Measurements from ENCODE around the gene EDC4.
"Not testable (repeated sequence)": the region's sequence is repeated elsewhere in the genome, so short reads cannot be mapped to it uniquely, and the experiment has no call there.

Gene EDC4

DNA sequence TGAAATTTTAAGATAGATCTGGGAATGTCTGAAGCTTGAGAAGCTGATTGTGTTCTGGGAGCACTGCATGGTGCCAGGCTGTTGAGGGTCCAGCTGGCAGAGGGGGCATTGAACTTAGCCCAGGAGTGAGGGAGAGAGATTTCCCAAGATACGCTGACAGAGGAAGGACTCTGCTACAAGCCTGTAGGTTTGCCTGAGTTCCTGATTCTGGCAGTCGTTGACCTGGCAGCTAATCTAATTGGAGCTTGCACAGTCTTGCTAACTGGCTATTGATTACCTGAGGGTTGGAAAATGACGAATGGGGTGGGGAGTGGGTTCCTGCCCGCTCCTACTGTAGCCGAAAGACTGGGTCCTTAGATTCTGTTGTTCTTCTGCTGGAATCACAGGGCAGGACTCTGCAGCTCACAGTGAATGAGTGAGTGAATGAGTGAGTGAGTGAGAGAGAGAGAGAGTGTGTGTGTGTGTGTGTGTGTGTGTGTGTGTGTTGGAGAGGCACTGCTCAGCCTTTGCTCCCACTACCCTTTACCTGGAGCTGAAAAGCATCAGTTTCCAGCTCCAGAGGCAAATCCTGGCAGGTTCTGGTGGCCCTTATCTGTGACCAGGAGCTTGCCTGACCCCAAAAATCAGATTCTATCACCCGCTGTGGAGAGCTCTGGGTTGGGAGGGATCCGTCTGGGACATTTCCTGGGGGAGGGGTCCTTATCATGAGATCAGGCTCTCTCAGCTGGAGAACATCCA lies 42.1 kb downstream of the EDC4 start:
- DNase-seq = no peak

DNA sequence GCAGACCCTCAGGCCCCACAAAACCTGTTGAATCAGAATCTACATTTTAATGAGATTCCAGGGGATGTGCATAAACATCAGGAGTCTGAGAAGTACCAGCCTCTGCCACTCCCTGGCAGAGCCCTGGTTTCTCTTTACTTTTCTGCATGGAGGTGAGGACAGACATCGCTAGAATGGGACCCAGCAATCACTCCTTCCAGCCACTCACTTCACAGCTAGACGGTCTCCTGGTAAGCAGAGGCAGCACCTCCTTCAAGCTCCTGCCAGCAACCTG lies 42.6 kb downstream of the EDC4 start:
- DNase-seq = not testable (repeated sequence)

DNA sequence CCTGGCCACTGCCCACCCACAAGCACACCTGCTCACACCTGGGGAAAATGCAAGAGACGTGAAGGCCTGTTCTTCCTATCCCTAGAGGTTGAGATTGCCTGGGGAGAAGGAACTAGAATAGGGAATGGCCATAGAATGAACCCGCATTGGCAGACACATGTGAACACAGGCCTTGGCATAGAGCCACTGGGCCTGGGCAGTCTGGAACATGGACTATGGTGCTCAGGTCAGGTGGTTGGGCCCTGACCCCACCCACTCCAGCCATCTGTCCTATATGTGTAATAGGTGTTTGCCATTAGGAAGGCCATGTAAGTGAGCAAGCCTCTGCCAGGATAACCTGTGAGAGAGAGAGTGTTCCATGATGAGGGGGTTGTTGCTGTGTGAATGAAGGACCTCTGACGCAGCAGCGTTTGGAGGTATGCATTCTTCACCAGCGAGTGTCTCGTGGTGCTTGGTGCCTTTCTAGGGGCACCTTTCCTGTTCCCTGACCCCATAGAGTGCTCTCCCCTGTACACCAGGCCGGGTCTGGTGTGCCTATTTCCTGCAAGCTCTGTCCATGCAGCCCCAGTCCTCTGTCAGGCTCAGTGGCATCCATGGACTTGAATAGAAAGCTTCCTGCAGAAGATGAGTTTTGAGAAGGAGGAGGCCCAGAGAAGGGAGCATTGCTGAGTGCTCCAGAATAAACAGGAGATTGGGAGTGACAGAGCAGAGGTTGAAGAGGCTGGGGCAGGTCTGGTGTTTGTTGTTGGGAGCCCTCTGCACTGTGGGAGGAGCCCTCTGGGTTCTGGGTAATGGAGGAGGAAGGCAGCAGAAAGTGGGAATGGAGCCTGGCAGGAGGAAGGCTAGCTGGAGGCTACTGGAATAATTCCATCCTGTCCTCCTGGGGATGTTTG lies 43.2 kb downstream of the EDC4 start:
- DNase-seq = no peak

DNA sequence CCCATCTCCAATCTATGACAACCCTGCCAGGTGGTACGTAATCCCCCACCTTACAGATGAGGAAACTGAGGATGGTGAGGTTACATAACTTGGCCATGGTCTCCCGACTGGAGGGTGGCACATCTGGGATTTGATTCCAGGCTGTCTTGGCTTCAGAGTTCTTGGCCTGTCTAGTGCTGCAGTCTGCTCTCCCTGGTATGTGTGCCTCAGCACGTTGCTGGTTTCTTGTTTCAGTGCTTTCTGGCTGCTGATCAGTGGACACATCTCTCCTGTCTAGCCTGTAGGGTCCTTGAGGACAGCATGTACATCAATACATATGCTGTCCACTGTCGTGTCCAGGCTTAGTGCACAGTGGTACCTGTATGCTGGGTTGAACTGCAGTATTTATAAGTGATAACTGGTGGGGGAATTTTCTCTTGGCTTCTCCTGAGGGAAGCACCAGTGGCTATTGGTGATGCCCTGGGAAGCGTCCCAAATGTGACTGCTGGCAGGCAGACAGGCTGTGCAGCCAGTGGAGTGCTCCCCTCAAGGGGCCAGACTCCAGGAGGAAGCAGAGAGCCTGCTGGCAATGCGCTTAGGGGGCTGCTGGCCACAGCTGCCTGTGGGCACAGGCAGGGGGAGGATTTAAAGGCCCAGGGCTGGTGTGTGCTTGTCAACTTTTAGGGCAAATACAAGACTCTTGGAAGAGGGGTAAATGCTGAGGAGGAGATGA lies 44.4 kb downstream of the EDC4 start:
- no peak for DNase-seq

DNA sequence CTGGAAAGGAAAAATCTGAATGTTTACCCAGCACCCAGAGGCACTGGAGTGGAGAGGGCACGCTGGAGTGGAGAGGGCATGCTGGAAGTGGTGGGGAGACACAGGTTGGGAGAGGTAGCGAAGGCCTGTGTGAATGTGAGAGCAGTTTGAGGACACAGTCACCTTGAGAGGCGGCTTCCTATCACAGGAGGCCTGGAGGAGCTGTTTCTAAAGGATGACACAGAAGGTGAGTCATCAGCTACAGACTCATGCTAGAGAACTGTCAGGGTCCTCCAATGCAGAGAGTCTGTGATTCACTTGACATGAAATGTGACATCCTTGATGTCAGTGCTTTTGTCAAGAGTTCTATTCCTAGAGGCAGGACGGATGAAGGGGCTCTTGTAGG lies 45.0 kb downstream of the EDC4 start:
- DNase-seq = peak; percentile 73

DNA sequence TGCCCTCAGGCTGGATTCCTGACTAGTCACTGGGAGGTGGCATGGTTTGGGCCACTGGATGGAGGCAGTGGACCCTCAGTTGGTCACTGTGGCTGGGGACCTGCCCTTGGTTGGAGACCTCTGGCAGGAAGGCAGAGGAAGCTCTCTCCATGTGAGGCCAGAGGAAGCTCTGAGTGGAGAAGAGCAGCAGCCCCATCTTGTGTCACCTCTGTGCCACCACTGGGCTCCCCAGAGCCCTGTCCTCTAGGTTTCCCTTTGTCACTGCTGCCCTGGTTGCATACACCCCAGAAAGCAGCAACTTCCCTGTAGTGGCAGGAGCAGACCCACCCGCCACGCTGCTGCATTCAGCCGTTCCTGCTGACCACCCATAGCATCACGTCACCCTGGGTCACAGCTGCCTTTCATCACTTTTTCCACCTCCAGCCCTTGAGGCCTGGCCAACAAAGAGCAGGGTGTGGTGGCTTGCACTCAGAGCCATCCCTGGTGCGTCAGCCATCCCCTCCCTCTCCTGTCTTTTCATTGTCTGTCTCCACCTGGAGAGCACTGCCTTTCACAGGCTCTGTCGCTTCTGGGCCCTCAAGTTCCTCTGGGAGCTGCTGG lies 46.9 kb downstream of the EDC4 start:
- no peak for DNase-seq

DNA sequence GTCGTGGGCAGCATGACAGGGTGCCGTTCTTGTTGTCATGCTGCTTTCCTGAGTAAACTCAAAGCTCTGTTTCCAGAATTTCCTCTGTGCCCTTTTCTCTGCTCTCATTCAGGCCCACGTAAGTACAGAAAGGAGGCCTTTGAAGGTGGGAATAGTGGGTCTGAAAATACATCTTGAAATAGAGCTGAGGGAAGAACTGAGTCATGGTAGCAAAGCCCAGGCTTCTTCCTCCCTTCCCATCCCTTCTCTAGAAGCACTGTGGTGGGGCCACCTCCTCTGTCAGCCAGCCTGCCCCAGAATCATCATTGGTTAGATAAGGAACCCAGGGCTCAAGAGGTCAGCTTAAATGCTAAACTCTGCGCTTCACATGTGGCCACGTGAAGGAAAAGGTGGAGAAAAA lies 49.4 kb downstream of the EDC4 start:
- DNase-seq = no peak

DNA sequence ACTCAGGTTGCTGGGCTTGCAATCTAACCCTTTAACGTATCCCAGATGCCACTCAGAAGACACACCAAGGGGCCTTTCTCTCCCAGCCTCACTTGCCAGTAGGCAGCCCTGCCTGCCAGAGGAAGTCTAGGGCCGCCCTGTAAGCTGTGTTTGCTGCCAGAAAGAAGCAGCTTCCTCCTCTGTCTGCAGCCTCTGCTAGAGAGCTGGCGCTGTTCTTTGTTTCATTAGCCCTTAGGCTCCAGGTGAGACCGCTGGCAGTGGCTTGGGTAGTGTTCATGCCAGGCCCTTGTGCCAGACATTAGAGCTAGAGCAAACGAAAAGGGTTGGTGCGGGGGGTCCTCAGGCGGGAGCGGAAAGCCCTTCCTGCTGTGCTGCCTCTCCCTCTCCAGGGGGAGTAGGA lies 49.9 kb downstream of the EDC4 start:
- no peak for DNase-seq

DNA sequence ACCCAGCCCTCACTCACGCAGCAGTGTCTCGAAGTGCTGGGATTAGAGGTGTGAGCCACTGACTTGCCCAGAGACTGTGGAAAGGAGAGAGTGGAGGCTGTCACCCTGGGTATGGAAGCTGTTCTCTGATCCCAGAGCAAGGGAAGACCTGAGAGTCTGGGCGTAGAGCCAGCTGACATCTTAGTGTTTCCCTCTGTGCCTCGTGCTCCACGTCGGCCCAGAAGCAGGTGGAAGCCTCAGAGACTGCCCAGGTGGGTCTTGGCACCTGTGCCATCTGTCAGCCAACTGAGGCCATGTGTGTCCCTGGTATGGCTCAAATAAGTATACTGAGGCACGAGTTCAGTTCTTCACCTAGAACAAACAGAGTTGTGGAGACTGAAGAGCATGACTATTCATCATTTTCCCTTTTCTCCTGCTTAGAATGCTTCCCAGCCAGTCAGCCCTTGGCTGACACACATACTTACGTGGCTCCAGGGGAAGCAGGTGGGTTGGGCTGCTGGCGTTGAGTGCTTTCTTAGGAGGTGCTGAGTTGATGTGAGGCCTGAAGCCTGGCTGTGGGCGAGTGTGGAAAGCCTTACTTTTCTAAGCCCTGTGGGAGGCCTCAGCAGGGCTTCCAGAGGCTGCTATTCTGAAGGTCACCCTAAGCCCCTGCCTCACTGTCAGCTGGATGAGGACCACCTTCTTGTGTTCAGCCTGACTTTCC lies 50.7 kb downstream of the EDC4 start:
- DNase-seq = no peak

DNA sequence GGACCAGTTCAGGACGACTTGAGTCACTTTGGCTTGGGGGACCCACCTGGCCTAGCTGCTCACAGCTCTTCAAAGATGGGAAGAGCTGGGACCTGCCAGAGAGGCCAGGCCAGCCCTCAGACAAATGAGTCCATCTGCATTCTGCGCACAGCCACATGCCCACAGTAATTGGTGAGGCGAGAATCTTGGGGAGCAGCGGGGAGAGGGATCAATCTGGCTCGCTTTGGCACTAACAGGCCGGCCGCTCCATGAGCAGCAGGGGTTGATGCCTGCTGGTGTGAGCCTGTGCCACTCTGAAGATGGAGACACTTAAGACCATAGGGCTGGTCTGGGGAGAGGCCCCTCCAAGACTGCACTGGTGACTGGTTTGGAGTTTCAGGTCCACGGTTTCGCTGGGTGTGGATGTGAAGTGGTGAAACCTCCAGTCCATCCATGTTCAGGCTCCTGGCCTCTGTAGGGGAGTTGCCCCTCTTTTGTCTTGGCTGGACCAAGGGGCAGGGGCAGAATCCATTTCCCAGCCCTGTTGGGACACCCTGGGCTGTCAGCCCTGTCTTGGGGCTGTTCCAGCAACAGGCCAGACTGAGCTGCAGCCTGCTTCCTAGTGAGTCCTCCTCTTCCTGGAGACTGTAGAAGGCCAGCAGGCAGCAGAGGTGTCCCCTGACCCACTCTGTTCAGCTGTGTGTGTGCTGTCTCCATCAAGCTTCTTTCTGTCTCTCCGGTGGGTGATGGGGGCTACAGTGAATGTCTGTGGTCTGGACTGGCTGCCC lies 51.5 kb downstream of the EDC4 start:
- DNase-seq = no peak

DNA sequence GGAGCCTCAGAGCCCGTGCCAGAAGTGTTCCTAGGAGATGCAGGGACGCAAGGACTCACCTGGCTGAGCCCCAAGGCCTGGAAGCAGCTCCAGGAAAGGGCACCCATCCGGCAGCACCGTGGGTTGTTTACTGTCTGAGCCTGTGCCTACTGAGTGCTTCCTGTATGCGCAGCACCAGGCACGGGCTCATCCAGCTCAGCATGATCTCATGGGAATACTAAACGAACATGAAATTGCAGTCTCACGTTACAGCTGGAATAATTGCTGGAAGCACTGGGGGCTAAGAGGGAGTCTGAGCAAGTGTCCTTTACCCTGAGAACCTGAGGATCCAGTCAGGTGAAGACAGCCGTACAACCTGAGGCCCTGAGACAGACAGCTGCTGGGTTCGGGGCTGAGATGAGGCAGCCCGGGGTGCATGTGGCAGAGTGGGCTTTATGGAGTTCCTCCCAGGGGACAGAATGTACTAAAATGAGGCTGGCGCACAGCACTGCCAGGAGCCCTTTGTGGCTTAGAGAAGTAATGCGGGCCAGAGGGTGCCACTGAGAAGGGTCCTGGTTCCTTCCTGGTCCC lies 53.4 kb downstream of the EDC4 start:
- no peak for DNase-seq

DNA sequence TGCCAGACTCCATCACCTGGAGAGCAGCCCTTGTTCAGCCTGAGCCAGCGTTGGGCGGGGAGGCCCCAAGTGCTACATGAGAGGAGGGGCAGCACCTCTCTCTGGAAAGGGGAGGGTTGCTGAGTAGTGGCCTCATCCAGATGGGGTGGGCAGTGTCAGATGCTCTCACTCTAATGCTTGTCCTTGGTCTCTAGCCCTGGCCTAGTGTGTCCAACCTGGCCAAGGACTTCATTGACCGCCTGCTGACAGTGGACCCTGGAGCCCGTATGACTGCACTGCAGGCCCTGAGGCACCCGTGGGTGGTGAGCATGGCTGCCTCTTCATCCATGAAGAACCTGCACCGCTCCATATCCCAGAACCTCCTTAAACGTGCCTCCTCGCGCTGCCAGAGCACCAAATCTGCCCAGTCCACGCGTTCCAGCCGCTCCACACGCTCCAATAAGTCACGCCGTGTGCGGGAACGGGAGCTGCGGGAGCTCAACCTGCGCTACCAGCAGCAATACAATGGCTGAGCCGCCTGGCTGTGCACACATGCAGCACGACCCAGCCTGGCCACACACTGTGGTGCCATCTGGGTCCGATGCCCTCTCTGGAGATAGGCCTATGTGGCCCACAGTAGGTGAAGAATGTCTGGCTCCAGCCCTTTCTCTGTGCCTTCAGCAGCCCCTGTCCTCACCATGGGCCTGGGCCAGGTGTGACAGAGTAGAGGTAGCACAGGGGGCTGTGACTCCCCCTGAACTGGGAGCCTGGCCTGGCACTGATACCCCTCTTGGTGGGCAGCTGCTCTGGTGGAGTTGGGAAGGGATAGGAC lies 54.5 kb downstream of the EDC4 start:
- DNase-seq = no peak

DNA sequence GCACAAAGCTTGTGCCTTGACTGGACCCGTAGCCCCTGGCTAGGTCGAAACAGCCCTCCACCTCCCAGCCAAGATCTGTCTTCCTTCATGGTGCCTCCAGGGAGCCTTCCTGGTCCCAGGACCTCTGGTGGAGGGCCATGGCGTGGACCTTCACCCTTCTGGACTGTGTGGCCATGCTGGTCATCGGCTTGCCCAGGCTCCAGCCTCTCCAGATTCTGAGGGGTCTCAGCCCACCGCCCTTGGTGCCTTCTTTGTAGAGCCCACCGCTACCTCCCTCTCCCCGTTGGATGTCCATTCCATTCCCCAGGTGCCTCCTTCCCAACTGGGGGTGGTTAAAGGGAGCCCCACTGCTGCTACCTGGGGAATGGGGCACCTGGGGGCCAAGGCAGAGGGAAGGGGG lies 55.3 kb downstream of the EDC4 start:
- no peak for DNase-seq

DNA sequence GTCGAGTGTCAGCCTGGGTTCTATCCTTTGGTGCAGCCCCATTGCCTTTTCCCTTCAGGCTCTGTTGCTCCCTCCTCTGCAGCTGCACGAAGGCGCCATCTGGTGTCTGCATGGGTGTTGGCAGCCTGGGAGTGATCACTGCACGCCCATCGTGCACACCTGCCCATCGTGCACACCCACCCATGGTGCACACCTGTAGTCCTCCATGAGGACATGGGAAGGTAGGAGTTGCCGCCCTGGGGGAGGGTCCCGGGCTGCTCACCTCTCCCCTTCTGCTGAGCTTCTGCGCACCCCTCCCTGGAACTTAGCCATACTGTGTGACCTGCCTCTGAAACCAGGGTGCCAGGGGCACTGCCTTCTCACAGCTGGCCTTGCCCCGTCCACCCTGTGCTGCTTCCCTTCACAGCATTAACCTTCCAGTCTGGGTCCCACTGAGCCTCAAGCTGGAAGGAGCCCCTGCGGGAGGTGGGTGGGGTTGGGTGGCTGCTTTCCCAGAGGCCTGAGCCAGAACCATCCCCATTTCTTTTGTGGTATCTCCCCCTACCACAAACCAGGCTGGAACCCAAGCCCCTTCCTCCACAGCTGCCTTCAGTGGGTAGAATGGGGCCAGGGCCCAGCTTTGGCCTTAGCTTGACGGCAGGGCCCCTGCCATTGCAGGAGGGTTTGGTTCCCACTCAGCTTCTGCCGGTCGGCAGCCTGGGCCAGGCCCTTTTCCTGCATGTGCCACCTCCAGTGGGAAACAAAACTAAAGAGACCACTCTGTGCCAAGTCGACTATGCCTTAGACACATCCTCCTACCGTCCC lies 55.9 kb downstream of the EDC4 start:
- peak; percentile 53 for DNase-seq

DNA sequence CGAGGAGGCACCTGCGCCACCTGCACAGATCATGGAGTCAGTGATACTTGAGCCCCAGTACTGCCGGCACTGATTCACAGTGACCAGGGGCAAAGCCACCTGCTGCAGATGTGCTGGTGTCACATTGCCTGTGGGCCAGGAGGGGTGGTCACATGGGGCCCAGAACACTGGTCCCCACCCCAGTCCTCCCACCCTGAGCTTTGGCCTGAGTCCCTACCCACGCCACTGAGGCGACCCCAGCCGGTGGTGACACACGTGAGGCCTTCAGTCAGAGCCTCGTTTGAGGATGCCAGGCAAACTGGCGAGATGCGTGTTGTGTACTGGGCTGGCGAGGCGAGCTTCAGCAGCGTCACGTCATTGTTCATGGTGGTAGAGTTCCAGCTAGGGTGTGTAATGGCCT lies 57.3 kb downstream of the EDC4 start:
- no peak for DNase-seq

DNA sequence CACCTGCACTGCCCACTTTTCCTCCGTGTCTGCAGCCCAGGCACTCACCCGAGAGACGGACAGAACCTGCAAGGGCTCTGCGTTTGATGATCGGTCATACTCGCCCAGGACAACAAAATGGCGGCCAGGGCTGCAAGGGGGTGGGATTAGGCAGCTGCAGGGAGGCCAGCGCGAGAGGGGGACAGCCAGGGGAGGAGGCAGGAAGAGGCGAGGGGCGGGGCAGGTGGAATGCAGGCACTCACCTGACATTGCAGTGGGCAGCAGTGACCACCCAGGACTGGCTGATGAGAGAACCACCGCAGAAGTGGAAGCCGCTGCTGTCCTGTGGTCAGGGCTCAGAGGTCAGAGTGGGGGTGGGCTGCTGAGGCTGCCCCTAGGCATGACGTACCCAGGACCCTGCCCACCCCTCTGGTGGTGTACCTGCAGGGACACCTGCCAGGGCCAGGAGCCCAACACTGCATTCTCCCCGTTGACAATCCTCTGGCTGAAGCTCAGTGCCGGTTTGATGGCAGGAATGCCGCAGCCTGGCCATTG lies 57.9 kb downstream of the EDC4 start:
- DNase-seq = no peak

Measured in kidney glomerular epithelial cell (primary cell).